GM19455 (cell line): ENCODE data around the gene ZNF530.

Experiments used
- ATAC-seq: cut with Tn5 transposase; IDR thresholded peaks from one replicate; pipeline ENCODE4 v1.9.1; 2021; ENCODE audit not compliant: unreplicated experiment

ZNF530 gene

GRCh38 chr19:57599761-57600383, at the start of gene ZNF530:
ZNF530 (plus strand) TSS chr19:57599885; CDS start chr19:57604346, 4,461 bp downstream.
- ATAC-seq, result peak; percentile 95

GRCh38 chr19:57552432-57552831, 47.3 kb upstream of the ZNF530 start:
- ATAC-seq, result no peak

- ATAC-seq, result no peak
Observed at GRCh38 chr19:57557659-57558058, 42.0 kb upstream of the ZNF530 start.

DNA sequence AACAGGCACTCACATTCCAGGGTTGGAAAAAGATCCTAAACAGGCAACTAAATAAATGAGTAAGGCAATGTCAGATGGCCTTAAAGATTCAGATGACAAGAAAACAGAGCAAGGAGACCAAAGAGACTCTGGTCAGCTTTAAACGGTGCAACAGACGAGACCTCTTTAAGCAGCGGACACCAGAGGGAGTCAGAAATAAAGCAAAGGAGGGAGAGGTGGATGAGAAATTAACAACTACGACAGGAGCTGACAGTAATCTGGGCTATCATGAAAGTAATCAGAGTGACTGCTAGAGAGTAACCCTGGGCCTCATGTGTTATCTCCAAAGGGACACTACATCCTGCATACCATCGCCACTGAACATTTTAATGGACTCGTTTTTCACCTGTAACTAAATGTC, 41.2 kb upstream of the ZNF530 start:
- ATAC-seq, result no peak

GRCh38 chr19:57559008-57559403, 40.7 kb upstream of the ZNF530 start:
- peak; percentile 37 for ATAC-seq

GRCh38 chr19:57559404-57560025, 40.2 kb upstream of the ZNF530 start, which contains the start of gene ZNF550:
ZNF550 (minus strand) TSS chr19:57559863; CDS start chr19:57559682, 181 bp downstream.
- peak; percentile 82 for ATAC-seq

DNA sequence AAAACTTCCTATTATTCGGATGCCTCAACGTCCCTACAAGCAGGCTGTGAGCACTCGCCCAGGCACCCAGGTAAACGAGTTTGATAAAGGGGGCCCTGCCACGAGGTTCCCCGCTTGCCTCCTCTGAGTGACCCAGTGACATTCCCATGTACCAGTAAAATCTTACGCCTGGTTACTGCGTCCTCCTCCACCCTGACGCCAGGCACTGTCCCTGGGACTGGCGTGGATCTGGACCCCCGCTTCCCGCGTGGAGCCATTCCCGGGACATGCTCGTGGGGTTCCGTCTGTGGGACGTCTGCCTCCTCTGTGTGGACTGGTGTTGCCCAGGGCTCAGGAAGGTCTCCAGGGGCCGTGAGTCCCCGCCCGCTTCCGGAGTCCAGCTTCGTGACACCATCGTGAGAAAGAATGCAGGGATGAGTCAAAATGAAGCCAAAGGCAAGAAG, 39.6 kb upstream of the ZNF530 start:
- no peak for ATAC-seq

- ATAC-seq, result no peak
Observed at GRCh38 chr19:57563547-57563946, 36.1 kb upstream of the ZNF530 start.

GRCh38 chr19:57566396-57567265, 33.1 kb upstream of the ZNF530 start:
- ATAC-seq, result no peak

DNA sequence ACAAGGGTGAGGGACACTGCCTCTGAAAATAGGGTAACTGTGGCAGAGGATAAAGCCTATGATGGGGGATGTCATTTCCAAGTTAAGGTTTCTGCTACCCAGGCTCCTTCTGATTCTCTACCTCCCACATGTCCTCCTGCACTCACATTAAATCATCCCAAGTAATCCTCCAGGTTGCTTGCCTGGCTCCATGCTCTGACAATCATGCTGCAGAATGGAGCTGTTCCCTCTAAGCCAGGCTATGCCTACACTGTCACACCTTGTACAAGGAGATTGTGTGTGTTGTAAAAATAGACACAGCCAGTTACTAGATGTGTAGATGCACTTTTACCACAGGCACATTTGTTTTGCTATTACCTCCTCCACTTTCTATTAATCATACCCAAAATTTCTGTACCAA, 29.0 kb upstream of the ZNF530 start:
- ATAC-seq, result no peak

DNA sequence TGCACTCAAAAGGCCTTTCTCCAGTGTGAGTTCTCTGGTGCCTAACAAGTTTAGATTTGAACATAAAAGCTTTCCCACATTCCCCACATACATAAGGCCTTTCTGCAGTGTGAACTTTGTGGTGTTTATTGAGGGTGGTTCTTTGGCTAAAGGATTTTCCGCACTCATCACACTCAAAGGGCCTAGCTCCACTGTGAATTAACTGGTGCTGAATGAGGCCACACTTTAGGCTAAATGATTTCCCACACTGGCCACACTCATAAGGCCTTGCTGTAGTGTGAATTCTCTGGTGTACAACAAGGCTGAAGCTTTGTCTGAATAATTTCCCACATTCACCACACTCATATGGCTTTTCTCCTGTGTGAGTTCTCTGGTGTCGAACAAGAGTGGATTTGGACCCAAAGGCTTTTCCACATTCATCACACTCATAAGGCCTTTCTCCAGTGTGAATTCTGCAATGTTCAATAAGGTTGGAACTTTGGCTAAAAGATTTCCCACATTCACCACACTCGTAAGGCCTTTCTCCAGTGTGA, 27.2 kb upstream of the ZNF530 start:
- no peak for ATAC-seq

GRCh38 chr19:57576661-57577060, 23.0 kb upstream of the ZNF530 start:
- no peak for ATAC-seq

- ATAC-seq, result peak; percentile 96
Observed at GRCh38 chr19:57578487-57579205, 21.0 kb upstream of the ZNF530 start, which contains the start of gene ZNF416. ZNF416 (minus strand) TSS chr19:57578911; CDS start chr19:57578704, 207 bp downstream.

- no peak for ATAC-seq
Observed at GRCh38 chr19:57583104-57583520, 16.6 kb upstream of the ZNF530 start.

- ATAC-seq, result no peak
Observed at GRCh38 chr19:57583521-57584416, 15.9 kb upstream of the ZNF530 start, which contains the start of gene ZIK1. ZIK1 (plus strand) TSS chr19:57584145; CDS start chr19:57584357, 212 bp downstream.

- no peak for ATAC-seq
Observed at GRCh38 chr19:57587529-57587928, 12.2 kb upstream of the ZNF530 start.

- ATAC-seq, result peak; percentile 23
Observed at GRCh38 chr19:57599377-57599760, 316 bp upstream of the ZNF530 start.

- ATAC-seq, result no peak
Observed at GRCh38 chr19:57606931-57607330, 7.2 kb downstream of the ZNF530 start.

DNA sequence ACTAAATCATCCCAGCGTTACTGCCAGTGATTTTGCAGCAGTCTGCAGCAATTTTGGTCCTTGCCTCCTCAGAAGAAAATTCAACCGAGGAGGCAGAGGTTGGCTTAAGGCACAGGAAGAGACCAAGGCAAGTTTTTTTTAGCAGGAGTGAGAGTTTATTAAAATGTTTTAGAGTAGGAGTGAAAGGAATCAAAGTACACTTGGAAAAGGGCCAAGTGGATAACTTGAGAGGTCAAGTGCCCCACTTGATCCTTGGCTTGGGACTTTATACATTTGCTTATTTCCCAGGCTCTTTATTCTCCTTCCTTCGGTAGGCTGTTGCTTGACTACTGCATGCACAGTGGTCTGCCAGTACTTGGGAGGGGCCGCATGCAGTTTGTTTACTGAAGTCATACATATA, 11.4 kb downstream of the ZNF530 start:
- no peak for ATAC-seq
